Activated naive CD4-positive, alpha-beta T cell treated with anti-CD3 and anti-CD28 coated beads, Interleukin-2, amount 10 ng/mL, durations not matched to agents 7 days and 5 days (primary cell): ENCODE measurements around the gene ZEB2.

Experiments
- CTCF ChIA-PET: fragments of 350-600 bp; sonication (Branson Sonifier 250); formaldehyde crosslinking; loops from one replicate; lab custom pipeline; 2021; ENCODE audit warnings: antibody characterized with exemption; lab: Charles Lee
- DNase-seq: peaks from one replicate; pipeline ENCODE4 v3.0.0-alpha.2; 2020
- H3K27ac Mint-ChIP-seq: one replicate; pipeline ENCODE4 v1.8.0; 2021; ENCODE audit warnings: mild to moderate bottlenecking, moderate library complexity, mixed read lengths
- H3K27me3 Mint-ChIP-seq: one replicate; pipeline ENCODE4 v1.8.0; 2021; ENCODE audit warnings: mild to moderate bottlenecking, mixed read lengths
- H3K36me3 Mint-ChIP-seq: one replicate; pipeline ENCODE4 v1.8.0; 2021; ENCODE audit warnings: mixed read lengths
- H3K4me1 Mint-ChIP-seq: one replicate; pipeline ENCODE4 v1.8.0; 2021; ENCODE audit warnings: mixed read lengths
- H3K4me3 Mint-ChIP-seq: one replicate; pipeline ENCODE4 v1.8.0; 2021; ENCODE audit warnings: mild to moderate bottlenecking, moderate library complexity, mixed read lengths
- H3K9me3 Mint-ChIP-seq: one replicate; pipeline ENCODE4 v1.8.0; 2021; ENCODE audit warnings: mixed read lengths

The ZEB2 gene

GRCh38 chr2:144470334-144470733 is 49.6 kb downstream of the ZEB2 start:
- CTCF ChIA-PET: no interaction called here
- no peaks in the 10 kb centered on the region for H3K4me1 Mint-ChIP-seq
- peaks cover 4% of the 10 kb centered on the region for H3K27me3 Mint-ChIP-seq
- no peaks in the 10 kb centered on the region for H3K9me3 Mint-ChIP-seq
- no peaks in the 10 kb centered on the region for H3K36me3 Mint-ChIP-seq
- H3K27ac Mint-ChIP-seq: no peak overlapping the region
- H3K4me3 Mint-ChIP-seq: no peak overlapping the region
- no peak for DNase-seq

GRCh38 chr2:144469798-144470197 is 50.1 kb downstream of the ZEB2 start:
- Mint-ChIP-seq H3K27ac (no peak overlapping the region), H3K4me1 (no peaks in the 10 kb centered on the region), H3K27me3 (peaks cover 4% of the 10 kb centered on the region), H3K4me3 (no peak overlapping the region), H3K36me3 (no peaks in the 10 kb centered on the region), H3K9me3 (no peaks in the 10 kb centered on the region)
- DNase-seq: no peak
- CTCF ChIA-PET: no interaction called here

- H3K4me1 Mint-ChIP-seq: no peaks in the 10 kb centered on the region
- no peak for DNase-seq
- H3K27me3 Mint-ChIP-seq: peaks cover 4% of the 10 kb centered on the region
- no peak overlapping the region for H3K27ac Mint-ChIP-seq
- H3K4me3 Mint-ChIP-seq: no peak overlapping the region
- no peaks in the 10 kb centered on the region for H3K36me3 Mint-ChIP-seq
- no peaks in the 10 kb centered on the region for H3K9me3 Mint-ChIP-seq
- CTCF ChIA-PET: no interaction called here
These were observed 50.9 kb downstream of the ZEB2 start for GRCh38 chr2:144468823-144469595.

GRCh38 chr2:144467502-144468137 is 52.3 kb downstream of the ZEB2 start:
- CTCF ChIA-PET: no interaction called here
- peaks cover 7% of the 10 kb centered on the region for H3K27me3 Mint-ChIP-seq
- H3K4me1 Mint-ChIP-seq: no peaks in the 10 kb centered on the region
- H3K36me3 Mint-ChIP-seq: no peaks in the 10 kb centered on the region
- H3K4me3 Mint-ChIP-seq: no peak overlapping the region
- no peaks in the 10 kb centered on the region for H3K9me3 Mint-ChIP-seq
- H3K27ac Mint-ChIP-seq: no peak overlapping the region
- DNase-seq: no peak

GRCh38 chr2:144466637-144467036 is 53.3 kb downstream of the ZEB2 start:
- H3K36me3 Mint-ChIP-seq: no peaks in the 10 kb centered on the region
- DNase-seq: no peak
- CTCF ChIA-PET: no interaction called here
- no peaks in the 10 kb centered on the region for H3K4me1 Mint-ChIP-seq
- no peak overlapping the region for H3K4me3 Mint-ChIP-seq
- peaks cover 7% of the 10 kb centered on the region for H3K27me3 Mint-ChIP-seq
- no peaks in the 10 kb centered on the region for H3K9me3 Mint-ChIP-seq
- H3K27ac Mint-ChIP-seq: no peak overlapping the region

GRCh38 chr2:144465749-144466148 is 54.2 kb downstream of the ZEB2 start:
- H3K27me3 Mint-ChIP-seq: peaks cover 3% of the 10 kb centered on the region
- CTCF ChIA-PET: no interaction called here
- no peaks in the 10 kb centered on the region for H3K9me3 Mint-ChIP-seq
- H3K36me3 Mint-ChIP-seq: no peaks in the 10 kb centered on the region
- no peak overlapping the region for H3K4me3 Mint-ChIP-seq
- no peak for DNase-seq
- H3K4me1 Mint-ChIP-seq: no peaks in the 10 kb centered on the region
- no peak overlapping the region for H3K27ac Mint-ChIP-seq

- no peaks in the 10 kb centered on the region for H3K36me3 Mint-ChIP-seq
- no peaks in the 10 kb centered on the region for H3K9me3 Mint-ChIP-seq
- no peaks in the 10 kb centered on the region for H3K4me1 Mint-ChIP-seq
- H3K4me3 Mint-ChIP-seq: no peak overlapping the region
- H3K27ac Mint-ChIP-seq: no peak overlapping the region
- CTCF ChIA-PET: interaction anchor here (0.7 kb wide), 1 partner anchor 100 kb away, joined by 3 read pairs; no protein-coding TSS in a partner anchor
- peaks cover 3% of the 10 kb centered on the region for H3K27me3 Mint-ChIP-seq
- no peak for DNase-seq
These were observed 55.2 kb downstream of the ZEB2 start for GRCh38 chr2:144464730-144465129.

GRCh38 chr2:144463266-144463665 is 56.7 kb downstream of the ZEB2 start:
- no peak for DNase-seq
- no peaks in the 10 kb centered on the region for H3K4me1 Mint-ChIP-seq
- CTCF ChIA-PET: no interaction called here
- H3K9me3 Mint-ChIP-seq: no peaks in the 10 kb centered on the region
- H3K27ac Mint-ChIP-seq: no peak overlapping the region
- H3K36me3 Mint-ChIP-seq: no peaks in the 10 kb centered on the region
- H3K27me3 Mint-ChIP-seq: peaks cover 3% of the 10 kb centered on the region
- no peak overlapping the region for H3K4me3 Mint-ChIP-seq

- Mint-ChIP-seq H3K9me3 (no peaks in the 10 kb centered on the region), H3K27me3 (peaks cover 3% of the 10 kb centered on the region), H3K27ac (no peak overlapping the region), H3K4me1 (no peaks in the 10 kb centered on the region), H3K36me3 (no peaks in the 10 kb centered on the region), H3K4me3 (no peak overlapping the region)
- DNase-seq: no peak
- CTCF ChIA-PET: no interaction called here
These were observed 57.7 kb downstream of the ZEB2 start for GRCh38 chr2:144462266-144462665.

- peaks cover 8% of the 10 kb centered on the region for H3K27me3 Mint-ChIP-seq
- H3K9me3 Mint-ChIP-seq: no peaks in the 10 kb centered on the region
- H3K4me3 Mint-ChIP-seq: no peak overlapping the region
- H3K36me3 Mint-ChIP-seq: no peaks in the 10 kb centered on the region
- no peak overlapping the region for H3K27ac Mint-ChIP-seq
- H3K4me1 Mint-ChIP-seq: no peaks in the 10 kb centered on the region
- CTCF ChIA-PET: no interaction called here
- no peak for DNase-seq
These were observed 58.6 kb downstream of the ZEB2 start for GRCh38 chr2:144461308-144461766.

- Mint-ChIP-seq H3K27ac (no peak overlapping the region), H3K36me3 (no peaks in the 10 kb centered on the region), H3K27me3 (peaks cover 8% of the 10 kb centered on the region), H3K4me1 (no peaks in the 10 kb centered on the region), H3K4me3 (no peak overlapping the region), H3K9me3 (no peaks in the 10 kb centered on the region)
- no peak for DNase-seq
- CTCF ChIA-PET: no interaction called here
These were observed 59.1 kb downstream of the ZEB2 start for GRCh38 chr2:144460727-144461307.

- Mint-ChIP-seq H3K36me3 (no peaks in the 10 kb centered on the region), H3K4me3 (no peak overlapping the region), H3K4me1 (no peaks in the 10 kb centered on the region), H3K27ac (no peak overlapping the region), H3K9me3 (no peaks in the 10 kb centered on the region), H3K27me3 (peaks cover 8% of the 10 kb centered on the region)
- DNase-seq: no peak
- CTCF ChIA-PET: interaction anchor here (0.9 to 1.0 kb wide), 2 partner anchors 11 to 16 kb away, joined by 3 read pairs; no protein-coding TSS in a partner anchor
These were observed 60.0 kb downstream of the ZEB2 start for GRCh38 chr2:144459937-144460336.

GRCh38 chr2:144459286-144459685 is 60.6 kb downstream of the ZEB2 start:
- no peaks in the 10 kb centered on the region for H3K9me3 Mint-ChIP-seq
- H3K36me3 Mint-ChIP-seq: no peaks in the 10 kb centered on the region
- no peak overlapping the region for H3K4me3 Mint-ChIP-seq
- H3K27ac Mint-ChIP-seq: no peak overlapping the region
- CTCF ChIA-PET: interaction anchor here (0.9 to 1.0 kb wide), 2 partner anchors 10 to 17 kb away, joined by 3 read pairs; no protein-coding TSS in a partner anchor
- H3K27me3 Mint-ChIP-seq: peaks cover 8% of the 10 kb centered on the region
- no peaks in the 10 kb centered on the region for H3K4me1 Mint-ChIP-seq
- DNase-seq: no peak

- Mint-ChIP-seq H3K4me1 (no peaks in the 10 kb centered on the region), H3K27me3 (peaks cover 7% of the 10 kb centered on the region), H3K36me3 (no peaks in the 10 kb centered on the region), H3K9me3 (no peaks in the 10 kb centered on the region), H3K27ac (no peak overlapping the region), H3K4me3 (no peak overlapping the region)
- CTCF ChIA-PET: no interaction called here
- DNase-seq: no peak
These were observed 61.4 kb downstream of the ZEB2 start for GRCh38 chr2:144458541-144458940.
